Measurements from ENCODE around the gene TLE7. TPM values are rescaled to one million over a fixed set of nuclear protein-coding genes. Genes with fewer than 3 reads are reported as not detected.

TLE7 gene
- total RNA-seq, 1 donor from 2014 or later = not detected

- no peaks in the 10 kb centered on the region for H3K27me3 Mint-ChIP-seq (ENCODE audit: low read depth)
- no peak overlapping the region for H3K27ac Mint-ChIP-seq (ENCODE audit: unreplicated experiment)
- TF ChIP-seq CTCF (IDR thresholded peaks at IDR 0.05) = no peak
- peaks cover 19% of the 10 kb centered on the region for H3K4me1 Mint-ChIP-seq (ENCODE audit: low read depth)
- H3K4me3 Mint-ChIP-seq (ENCODE audit: unreplicated experiment) = no peak overlapping the region
- no peak for DNase-seq (ENCODE audit: low spot score)
- H3K9me3 Mint-ChIP-seq (ENCODE audit: low read depth) = no peaks in the 10 kb centered on the region
- H3K36me3 Mint-ChIP-seq (ENCODE audit: low read depth) = peaks cover 29% of the 10 kb centered on the region
Observed at GRCh38 chr16:71473891-71474290, 32.0 kb upstream of the TLE7 start.

- no peak overlapping the region for H3K4me3 Mint-ChIP-seq (ENCODE audit: unreplicated experiment)
- peaks cover 19% of the 10 kb centered on the region for H3K4me1 Mint-ChIP-seq (ENCODE audit: low read depth)
- no peaks in the 10 kb centered on the region for H3K9me3 Mint-ChIP-seq (ENCODE audit: low read depth)
- no peak for TF ChIP-seq CTCF (IDR thresholded peaks at IDR 0.05)
- H3K27me3 Mint-ChIP-seq (ENCODE audit: low read depth) = no peaks in the 10 kb centered on the region
- no peak for DNase-seq (ENCODE audit: low spot score)
- peaks cover 26% of the 10 kb centered on the region for H3K36me3 Mint-ChIP-seq (ENCODE audit: low read depth)
- no peak overlapping the region for H3K27ac Mint-ChIP-seq (ENCODE audit: unreplicated experiment)
Observed at GRCh38 chr16:71472931-71473330, 31.1 kb upstream of the TLE7 start.

GRCh38 chr16:71472051-71472450 is 30.2 kb upstream of the TLE7 start:
- no peaks in the 10 kb centered on the region for H3K27me3 Mint-ChIP-seq (ENCODE audit: low read depth)
- TF ChIP-seq CTCF (IDR thresholded peaks at IDR 0.05) = no peak
- no peak overlapping the region for H3K4me3 Mint-ChIP-seq (ENCODE audit: unreplicated experiment)
- no peak overlapping the region for H3K27ac Mint-ChIP-seq (ENCODE audit: unreplicated experiment)
- no peaks in the 10 kb centered on the region for H3K9me3 Mint-ChIP-seq (ENCODE audit: low read depth)
- H3K4me1 Mint-ChIP-seq (ENCODE audit: low read depth) = peaks cover 19% of the 10 kb centered on the region
- peaks cover 20% of the 10 kb centered on the region for H3K36me3 Mint-ChIP-seq (ENCODE audit: low read depth)
- no peak for DNase-seq (ENCODE audit: low spot score)

GRCh38 chr16:71467810-71468209 is 26.0 kb upstream of the TLE7 start:
- DNase-seq (ENCODE audit: low spot score) = no peak
- H3K36me3 Mint-ChIP-seq (ENCODE audit: low read depth) = no peaks in the 10 kb centered on the region
- no peak for TF ChIP-seq CTCF (IDR thresholded peaks at IDR 0.05)
- peaks cover 6% of the 10 kb centered on the region for H3K4me1 Mint-ChIP-seq (ENCODE audit: low read depth)
- no peak overlapping the region for H3K4me3 Mint-ChIP-seq (ENCODE audit: unreplicated experiment)
- H3K27me3 Mint-ChIP-seq (ENCODE audit: low read depth) = no peaks in the 10 kb centered on the region
- H3K27ac Mint-ChIP-seq (ENCODE audit: unreplicated experiment) = no peak overlapping the region
- no peaks in the 10 kb centered on the region for H3K9me3 Mint-ChIP-seq (ENCODE audit: low read depth)

- no peaks in the 10 kb centered on the region for H3K9me3 Mint-ChIP-seq (ENCODE audit: low read depth)
- DNase-seq (ENCODE audit: low spot score) = no peak
- H3K36me3 Mint-ChIP-seq (ENCODE audit: low read depth) = no peaks in the 10 kb centered on the region
- TF ChIP-seq CTCF (IDR thresholded peaks at IDR 0.05) = no peak
- H3K27ac Mint-ChIP-seq (ENCODE audit: unreplicated experiment) = no peak overlapping the region
- no peaks in the 10 kb centered on the region for H3K27me3 Mint-ChIP-seq (ENCODE audit: low read depth)
- no peak overlapping the region for H3K4me3 Mint-ChIP-seq (ENCODE audit: unreplicated experiment)
- H3K4me1 Mint-ChIP-seq (ENCODE audit: low read depth) = peaks cover 33% of the 10 kb centered on the region
Observed at GRCh38 chr16:71464231-71464630, 22.4 kb upstream of the TLE7 start.

Measured in chondrocyte (in vitro differentiated cells).